IMR-90 (cell line): ENCODE data around the gene ANKRD35. TPM values are rescaled to one million over a fixed set of nuclear protein-coding genes. Genes with fewer than 3 reads are reported as not detected.

Source experiments
- ATAC-seq: fragments of 200-7000 bp; cut with Tn5 transposase; 2 replicates; pipeline ENCODE4 v1.9.1; 2020; ENCODE audit warnings: low read depth, mild to moderate bottlenecking, moderate library complexity
- BruUV-seq: library from RNA; stranded (reverse); fragments of 400-500 nt; replicated peaks from 2 replicates; lab custom pipeline; 2021; lab: Mats Ljungman, UMichigan
- CTCF ChIA-PET: fragments of 300-600 bp; formaldehyde crosslinking; extraction: SDS; loops from one replicate; lab custom pipeline; 2021; ENCODE audit warnings: antibody characterized with exemption; lab: Yijun Ruan, JAX
- POLR2A ChIA-PET: fragments of 300-600 bp; sonication (Branson Sonifier 250); formaldehyde crosslinking; loops from one replicate; lab custom pipeline; 2022; ENCODE audit warnings: antibody characterized with exemption; ENCODE audit not compliant: unreplicated experiment; lab: Charles Lee
- DNase-seq: peaks from one replicate; pipeline ENCODE4 v3.0.0; 2013
- H2AFZ ChIP-seq: replicated peaks from 2 replicates; pipeline ENCODE3; 2013; ENCODE audit warnings: low read length, mild to moderate bottlenecking; ENCODE audit not compliant: poor library complexity
- H2AK5ac ChIP-seq: 2 replicates; pipeline ENCODE4 v1.6.1; 2013; ENCODE audit warnings: low read depth, low read length, inconsistent platforms
- H2AK9ac ChIP-seq: replicated peaks from 2 replicates; pipeline ENCODE3; 2013; ENCODE audit warnings: mild to moderate bottlenecking, low read depth, low read length, moderate library complexity; ENCODE audit not compliant: poor library complexity
- H2BK120ac ChIP-seq: 2 replicates; pipeline ENCODE4 v1.6.1; 2013; ENCODE audit warnings: low read depth, low read length, inconsistent platforms
- H2BK15ac ChIP-seq: 3 replicates; pipeline ENCODE4 v1.6.1; 2013; ENCODE audit warnings: low read depth, low read length, inconsistent platforms
- H2BK20ac ChIP-seq: 2 replicates; pipeline ENCODE4 v1.6.1; 2013; ENCODE audit warnings: low read depth, mild to moderate bottlenecking, inconsistent platforms, low read length, moderate library complexity
- H2BK5ac ChIP-seq: 2 replicates; pipeline ENCODE4 v1.6.1; 2013; ENCODE audit warnings: mild to moderate bottlenecking, low read depth, low read length, inconsistent platforms; ENCODE audit not compliant: poor library complexity, severe bottlenecking
- H3K14ac ChIP-seq: replicated peaks from 2 replicates; pipeline ENCODE4 v1.6.1; 2013; ENCODE audit warnings: low read depth, low read length, inconsistent platforms
- H3K18ac ChIP-seq: 2 replicates; pipeline ENCODE4 v1.6.1; 2013; ENCODE audit warnings: low read depth, low read length, control low read depth
- H3K23ac ChIP-seq: 2 replicates; pipeline ENCODE4 v1.6.1; 2013; ENCODE audit warnings: low read depth, low read length, inconsistent platforms
- H3K27ac ChIP-seq: 2 replicates; pipeline ENCODE4 v1.5.1; 2013; ENCODE audit warnings: mild to moderate bottlenecking, control low read depth, low read length; ENCODE audit not compliant: insufficient read depth
- H3K27me3 ChIP-seq: 2 replicates; pipeline ENCODE4 v1.6.1; 2013; ENCODE audit warnings: low read length; ENCODE audit not compliant: control insufficient read depth, insufficient read depth
- H3K36me3 ChIP-seq: 2 replicates; pipeline ENCODE4 v1.6.1; 2013; ENCODE audit warnings: low read length, mixed read lengths; ENCODE audit not compliant: control insufficient read depth, insufficient read depth
- H3K4ac ChIP-seq: 2 replicates; pipeline ENCODE4 v1.6.1; 2013; ENCODE audit warnings: low read depth, low read length, inconsistent platforms
- H3K4me1 ChIP-seq: 2 replicates; pipeline ENCODE4 v1.6.1; 2013; ENCODE audit warnings: low read length, mixed read lengths; ENCODE audit not compliant: control insufficient read depth, insufficient read depth
- H3K4me2 ChIP-seq: 2 replicates; pipeline ENCODE4 v1.6.1; 2013; ENCODE audit warnings: low read depth, mild to moderate bottlenecking, control low read depth, low read length, moderate library complexity
- H3K4me3 ChIP-seq: 2 replicates; pipeline ENCODE4 v1.5.1; 2013; ENCODE audit warnings: low read depth, mild to moderate bottlenecking, control low read depth, low read length, moderate library complexity; ENCODE audit not compliant: insufficient read depth
- H3K56ac ChIP-seq: 2 replicates; pipeline ENCODE4 v1.6.1; 2013; ENCODE audit warnings: low read length, inconsistent platforms; ENCODE audit not compliant: insufficient read depth; ENCODE audit errors: extremely low read depth
- H3K79me1 ChIP-seq, 2 experiments: 2 replicates each; pipeline ENCODE4 v1.6.1; 2013; ENCODE audit warnings: low read length in 2 of 2, inconsistent platforms in 1 of 2, low read depth in 1 of 2
- H3K9ac ChIP-seq: 2 replicates; pipeline ENCODE4 v1.6.1; 2013; ENCODE audit warnings: low read depth, low read length, control low read depth
- H3K9me1 ChIP-seq: 2 replicates; pipeline ENCODE4 v1.6.1; 2013; ENCODE audit warnings: low read length, inconsistent platforms; ENCODE audit not compliant: insufficient read depth
- H3K9me3 ChIP-seq: 2 replicates; pipeline ENCODE4 v1.6.1; 2013; ENCODE audit warnings: low read length; ENCODE audit not compliant: control insufficient read depth, insufficient read depth
- H4K20me1 ChIP-seq: 2 replicates; pipeline ENCODE4 v1.6.1; 2013; ENCODE audit warnings: low read length, inconsistent platforms; ENCODE audit not compliant: insufficient read depth
- H4K5ac ChIP-seq: 2 replicates; pipeline ENCODE4 v1.6.1; 2013; ENCODE audit warnings: mild to moderate bottlenecking, low read depth, low read length, control low read depth
- H4K8ac ChIP-seq, 2 experiments: 2 replicates each; pipeline ENCODE4 v1.6.1; 2013; ENCODE audit warnings: low read depth in 2 of 2, low read length in 2 of 2, control low read depth in 1 of 2, inconsistent platforms in 1 of 2
- H4K91ac ChIP-seq: 2 replicates; pipeline ENCODE4 v1.6.1; 2013; ENCODE audit warnings: low read depth, low read length, inconsistent platforms; ENCODE audit not compliant: insufficient read depth
- BHLHE40 ChIP-seq: fragments of 150-350 bp; IDR thresholded peaks from 2 replicates; pipeline ENCODE4 v1.6.1; 2016; ENCODE audit warnings: mild to moderate bottlenecking, low read depth, low read length
- CEBPB ChIP-seq: IDR thresholded peaks from 2 replicates; pipeline ENCODE4 v1.6.1; 2012; ENCODE audit warnings: low read depth, low read length, improper control_type of control experiment
- CHD1 ChIP-seq: IDR thresholded peaks from 2 replicates; pipeline ENCODE4 v1.6.1; 2012; ENCODE audit warnings: low read depth, low read length, improper control_type of control experiment
- CTCF ChIP-seq: conservative IDR thresholded peaks from 2 replicates; pipeline ENCODE4 v1.5.1; 2012; ENCODE audit warnings: mild to moderate bottlenecking, low read depth, low read length, improper control_type of control experiment
- ELK1 ChIP-seq: fragments of 150-350 bp; IDR thresholded peaks from 2 replicates; pipeline ENCODE4 v1.6.1; 2016; ENCODE audit warnings: low read depth, mild to moderate bottlenecking, low read length, moderate library complexity, borderline replicate concordance
- FOS ChIP-seq: fragments of 150-350 bp; IDR thresholded peaks from 2 replicates; pipeline ENCODE4 v1.6.1; 2016; ENCODE audit warnings: low read depth, low read length
- MAFK ChIP-seq: IDR thresholded peaks from 2 replicates; pipeline ENCODE4 v1.6.1; 2012; ENCODE audit warnings: low read depth, low read length, improper control_type of control experiment
- MAZ ChIP-seq: IDR thresholded peaks from 2 replicates; pipeline ENCODE4 v1.6.1; 2012; ENCODE audit warnings: low read depth, mild to moderate bottlenecking, low read length, improper control_type of control experiment, moderate library complexity, borderline replicate concordance
- MXI1 ChIP-seq: IDR thresholded peaks from 2 replicates; pipeline ENCODE4 v1.6.1; 2012; ENCODE audit warnings: low read depth, mild to moderate bottlenecking, low read length, moderate library complexity, borderline replicate concordance
- NFE2L2 ChIP-seq: fragments of 150-350 bp; IDR thresholded peaks from 2 replicates; pipeline ENCODE4 v1.6.1; 2016; ENCODE audit warnings: low read depth, mild to moderate bottlenecking, low read length
- POLR2A ChIP-seq: IDR thresholded peaks from 2 replicates; pipeline ENCODE4 v1.6.1; 2012; ENCODE audit warnings: mild to moderate bottlenecking, low read depth, low read length
- RAD21 ChIP-seq: IDR thresholded peaks from 2 replicates; pipeline ENCODE4 v1.6.1; 2012; ENCODE audit warnings: low read length, improper control_type of control experiment
- RCOR1 ChIP-seq: IDR thresholded peaks from 2 replicates; pipeline ENCODE4 v1.6.1; 2012; ENCODE audit warnings: mild to moderate bottlenecking, low read length, improper control_type of control experiment; ENCODE audit not compliant: insufficient replicate concordance
- RFX5 ChIP-seq: IDR thresholded peaks from 2 replicates; pipeline ENCODE4 v1.8.0; 2012; ENCODE audit warnings: low read depth, mild to moderate bottlenecking, low read length, moderate library complexity
- SMC3 ChIP-seq: fragments of 150-350 bp; IDR thresholded peaks from 2 replicates; pipeline ENCODE4 v1.6.1; 2016; ENCODE audit warnings: low read depth, mild to moderate bottlenecking, antibody characterized with exemption, low read length, moderate library complexity
- WGBS, 2 experiments: methylation state at CpG; one replicate each; pipeline versions ENCODE4 v1.1.5 to v1.1.7; 2013; ENCODE audit warnings: missing lambda C conversion rate in 2 of 2; ENCODE audit not compliant: insufficient read length in 1 of 2; ENCODE audit errors: extremely low coverage in 2 of 2; 5-methylcytosine and 5-hydroxymethylcytosine counted together
- dilution Hi-C: fragments of 300-500 bp; cut with HindIII; formaldehyde crosslinking; loops from one replicate; pipeline ENCODE4 v1.14.3; 2018; ENCODE audit warnings: low sequenced_read_pairs; ENCODE audit not compliant: unreplicated experiment
- in situ Hi-C: fragments of 300-500 bp; cut with MboI; formaldehyde crosslinking; loops from 3 replicates; pipeline ENCODE4 v1.14.3; 2019; ENCODE audit warnings: low sequenced_read_pairs, inconsistent platforms, mixed read lengths
- intact Hi-C: fragments of 100-400 bp; cut with micrococcal nuclease; formaldehyde crosslinking; loops from 2 replicates; pipeline ENCODE4 v1.10.0; 2022
- polyA plus RNA-seq, 3 experiments: library from polyadenylated mRNA; depleted of rRNA; stranded (reverse); fragments of >200 nt; gene quantifications; 2 replicates each; pipeline ENCODE4 v1.2.3, GENCODE V29; 2012; ENCODE audit warnings: low replicate concordance in 1 of 3
- total RNA-seq: library from RNA; depleted of rRNA; stranded (reverse); fragments of >200 nt; gene quantifications from 2 replicates; pipeline ENCODE4 v1.2.3, GENCODE V29; 2012
- TF ChIP-seq, protein P1 (sequence below): fragments of 150-350 bp; IDR thresholded peaks from 2 replicates; pipeline ENCODE4 v1.6.1; 2017; ENCODE audit warnings: mild to moderate bottlenecking, antibody characterized with exemption, low read length, low read depth

ANKRD35 gene
- total and polyA plus RNA-seq, 2 of the 4 experiments (the other 2 are of a cell fraction): 0.90 to 2.4 TPM

- Histone ChIP-seq H3K79me1 (0 out of 4 replicates have a peak, but pooled peaks cover 0 to 4% of the 10 kb centered on the region in 2 experiments), H3K4me1 (peaks cover 8% of the 10 kb centered on the region), H3K23ac (no peak overlapping the region; the same call in 1 of the 2 replicates), H3K27me3 (no peaks in the 10 kb centered on the region), H2BK20ac (no peak overlapping the region), H3K4me2 (no peak overlapping the region), H4K8ac (no peak overlapping the region), H3K27ac (no peak overlapping the region), H3K18ac (no peak overlapping the region), H2AFZ (no peak overlapping the region), H2BK15ac (no peak overlapping the region), H3K4me3 (no peak overlapping the region), H2BK5ac (no peak overlapping the region), H2AK9ac (no peak overlapping the region), H4K20me1 (no peaks in the 10 kb centered on the region), H3K4ac (no peak overlapping the region), H3K9me1 (no peaks in the 10 kb centered on the region), H3K36me3 (0 out of 2 replicates have a peak, but pooled peaks cover 1% of the 10 kb centered on the region), H2AK5ac (no peak overlapping the region), H3K9me3 (no peaks in the 10 kb centered on the region), H4K5ac (no peak overlapping the region), H2BK120ac (no peak overlapping the region), H3K9ac (no peak overlapping the region), H4K91ac (no peak overlapping the region), H3K56ac (no peak overlapping the region), H3K14ac (no peak overlapping the region)
- DNase-seq (no peak), ATAC-seq (no peak)
- 80% methylated on average over 1 of the region's 4 CpGs; no CpG with 5 or more reads in 1 of the 2 experiments for WGBS, 2 experiments
- no TSS peak for BruUV-seq
- dilution Hi-C loops (no loop called here), intact Hi-C loops (no loop called here), in situ Hi-C loops (no loop called here)
- TF ChIP-seq CTCF (no peak), RAD21 (no peak), NFE2L2 (no peak), CEBPB (no peak), MAZ (no peak), FOS (no peak), MXI1 (no peak), CHD1 (no peak), SMC3 (no peak), RCOR1 (no peak), RFX5 (no peak), POLR2A (no peak), ELK1 (no peak), BHLHE40 (no peak), MAFK (no peak)
- TF ChIP-seq, protein P1, sequence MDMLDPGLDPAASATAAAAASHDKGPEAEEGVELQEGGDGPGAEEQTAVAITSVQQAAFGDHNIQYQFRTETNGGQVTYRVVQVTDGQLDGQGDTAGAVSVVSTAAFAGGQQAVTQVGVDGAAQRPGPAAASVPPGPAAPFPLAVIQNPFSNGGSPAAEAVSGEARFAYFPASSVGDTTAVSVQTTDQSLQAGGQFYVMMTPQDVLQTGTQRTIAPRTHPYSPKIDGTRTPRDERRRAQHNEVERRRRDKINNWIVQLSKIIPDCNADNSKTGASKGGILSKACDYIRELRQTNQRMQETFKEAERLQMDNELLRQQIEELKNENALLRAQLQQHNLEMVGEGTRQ: no peak
- ChIA-PET POLR2A (no interaction called here), CTCF (interaction anchor here (0.6 to 0.8 kb wide), 2 partner anchors 10 to 183 kb away, joined by 3 to 5 read pairs; partner anchors contain the start of gene PIAS3)
Observed at GRCh38 chr1:145868232-145868631, 17.4 kb downstream of the ANKRD35 start.
